Activated naive CD4-positive, alpha-beta T cell treated with anti-CD3 and anti-CD28 coated beads, Interleukin-2, amount 50 U/mL, for 72 hours (primary cell): Measurements from ENCODE around the gene WDR45B. TPM values are rescaled to one million over a fixed set of nuclear protein-coding genes. Genes with fewer than 3 reads are reported as not detected.

Experiments used
- ATAC-seq, 2 donors: fragments of 150-1000 bp; cut with Tn5 transposase; 2 replicates each; pipeline ENCODE4 v1.10.0; 2021; ENCODE audit warnings: mild to moderate bottlenecking in 2 of 2, moderate library complexity in 2 of 2
- DNase-seq, 2 donors: peaks; one replicate each; pipeline ENCODE4 v3.0.0; 2021 to 2022; ENCODE audit warnings: low spot score in 2 of 2
- H3K27ac Mint-ChIP-seq, 2 donors: one replicate each; pipeline ENCODE4 v1.8.0; 2022; ENCODE audit warnings: mild to moderate bottlenecking in 2 of 2, mixed read lengths in 2 of 2
- H3K36me3 Mint-ChIP-seq, 2 donors: one replicate each; pipeline ENCODE4 v1.8.0; 2022; ENCODE audit warnings: mixed read lengths in 2 of 2
- H3K9me3 Mint-ChIP-seq, 2 donors: one replicate each; pipeline ENCODE4 v1.8.0; 2022; ENCODE audit warnings: mixed read lengths in 2 of 2
- total RNA-seq, 2 donors: library from RNA; stranded (reverse); gene quantifications; one replicate each; pipeline ENCODE4 v1.2.3, GENCODE V29; 2022

WDR45B gene
- total RNA-seq, 2 donors from 2014 or later, result 33.9 to 89.9 TPM

GRCh38 chr17:82649501-82650261 lies 1.4 kb upstream of the WDR45B start:
- ATAC-seq (no peak), DNase-seq (no peak)
- H3K9me3 Mint-ChIP-seq, result no peaks in the 10 kb centered on the region
- H3K27ac Mint-ChIP-seq, result peak overlapping the region in 1 of 2 donors; percentile 44
- H3K36me3 Mint-ChIP-seq, result peaks cover 0 to 9% of the 10 kb centered on the region in 2 donors

- peaks cover 6 to 13% of the 10 kb centered on the region in 2 donors for H3K36me3 Mint-ChIP-seq
- ATAC-seq (peak; percentile 26 to 43), DNase-seq (peak; percentile 38 to 66)
- H3K9me3 Mint-ChIP-seq, result no peaks in the 10 kb centered on the region
- H3K27ac Mint-ChIP-seq, result no peak overlapping the region
These were observed 593 bp upstream of the WDR45B start for GRCh38 chr17:82648742-82649331.

GRCh38 chr17:82647593-82648164 lies 565 bp downstream of the WDR45B start:
- ATAC-seq (peak; percentile 42 to 44), DNase-seq (peak; percentile 54 to 63)
- Mint-ChIP-seq H3K36me3 (peaks cover 8 to 14% of the 10 kb centered on the region in 2 donors), H3K27ac (peak overlapping the region; percentile 88 to 91), H3K9me3 (no peaks in the 10 kb centered on the region)

- no peak for DNase-seq
- H3K36me3 Mint-ChIP-seq, result peaks cover 13 to 17% of the 10 kb centered on the region in 2 donors
- no peak for ATAC-seq
- H3K27ac Mint-ChIP-seq, result no peak overlapping the region
- no peaks in the 10 kb centered on the region for H3K9me3 Mint-ChIP-seq
These were observed 2.7 kb downstream of the WDR45B start for GRCh38 chr17:82645516-82645915.

GRCh38 chr17:82644148-82644547 lies 4.1 kb downstream of the WDR45B start:
- H3K27ac Mint-ChIP-seq, result no peak overlapping the region
- no peaks in the 10 kb centered on the region for H3K9me3 Mint-ChIP-seq
- DNase-seq, result no peak
- H3K36me3 Mint-ChIP-seq, result peaks cover 13 to 27% of the 10 kb centered on the region in 2 donors
- ATAC-seq, result no peak

GRCh38 chr17:82642022-82642421 lies 6.2 kb downstream of the WDR45B start:
- ATAC-seq, result no peak
- H3K9me3 Mint-ChIP-seq, result no peaks in the 10 kb centered on the region
- H3K27ac Mint-ChIP-seq, result no peak overlapping the region
- DNase-seq, result no peak
- peaks cover 20 to 35% of the 10 kb centered on the region in 2 donors for H3K36me3 Mint-ChIP-seq

GRCh38 chr17:82640036-82640435 lies 8.2 kb downstream of the WDR45B start:
- no peak for ATAC-seq
- no peak for DNase-seq
- Mint-ChIP-seq H3K36me3 (peaks cover 25 to 40% of the 10 kb centered on the region in 2 donors), H3K9me3 (no peaks in the 10 kb centered on the region), H3K27ac (no peak overlapping the region)

- ATAC-seq, result no peak
- Mint-ChIP-seq H3K27ac (no peak overlapping the region), H3K9me3 (no peaks in the 10 kb centered on the region), H3K36me3 (peaks cover 25 to 40% of the 10 kb centered on the region in 2 donors)
- DNase-seq, result no peak
These were observed 8.6 kb downstream of the WDR45B start for GRCh38 chr17:82639628-82640027.

GRCh38 chr17:82638183-82638773 lies 10.0 kb downstream of the WDR45B start:
- DNase-seq (no peak), ATAC-seq (no peak)
- no peaks in the 10 kb centered on the region for H3K9me3 Mint-ChIP-seq
- H3K27ac Mint-ChIP-seq, result no peak overlapping the region
- peaks cover 17 to 34% of the 10 kb centered on the region in 2 donors for H3K36me3 Mint-ChIP-seq

- H3K36me3 Mint-ChIP-seq, result peaks cover 12 to 34% of the 10 kb centered on the region in 2 donors
- peak in 1 of 2 donors; percentile 68 for ATAC-seq
These were observed 11.3 kb downstream of the WDR45B start for GRCh38 chr17:82636626-82637598.

GRCh38 chr17:82633343-82633742 lies 14.9 kb downstream of the WDR45B start:
- no peaks in the 10 kb centered on the region for H3K9me3 Mint-ChIP-seq
- peak in 1 of 2 donors; percentile 74 for ATAC-seq
- H3K27ac Mint-ChIP-seq, result peak overlapping the region; percentile 39 to 87
- DNase-seq, result no peak
- peaks cover 12 to 25% of the 10 kb centered on the region in 2 donors for H3K36me3 Mint-ChIP-seq

More at GRCh38 chr17:82636626-82637598, 11.3 kb downstream of the WDR45B start:
- DNase-seq, result no peak
- H3K27ac Mint-ChIP-seq, result peak overlapping the region; percentile 68 to 96
- no peaks in the 10 kb centered on the region for H3K9me3 Mint-ChIP-seq

- H3K9me3 Mint-ChIP-seq, result no peaks in the 10 kb centered on the region
- no peak for DNase-seq
- no peak for ATAC-seq
- peak overlapping the region in 1 of 2 donors; percentile 12 for H3K27ac Mint-ChIP-seq
- peaks cover 9 to 25% of the 10 kb centered on the region in 2 donors for H3K36me3 Mint-ChIP-seq
These were observed 15.8 kb downstream of the WDR45B start for GRCh38 chr17:82632451-82632850.

- Mint-ChIP-seq H3K36me3 (peaks cover 0 to 22% of the 10 kb centered on the region in 2 donors), H3K27ac (no peak overlapping the region), H3K9me3 (no peaks in the 10 kb centered on the region)
- no peak for DNase-seq
- ATAC-seq, result no peak
These were observed 16.7 kb downstream of the WDR45B start for GRCh38 chr17:82631544-82631943.

- peak overlapping the region in 1 of 2 donors; percentile 58 for H3K27ac Mint-ChIP-seq
- DNase-seq (no peak), ATAC-seq (no peak)
- peaks cover 0 to 21% of the 10 kb centered on the region in 2 donors for H3K36me3 Mint-ChIP-seq
- H3K9me3 Mint-ChIP-seq, result no peaks in the 10 kb centered on the region
These were observed 18.0 kb downstream of the WDR45B start for GRCh38 chr17:82630212-82630611.

GRCh38 chr17:82629748-82630147 lies 18.5 kb downstream of the WDR45B start:
- DNase-seq (no peak), ATAC-seq (no peak)
- H3K9me3 Mint-ChIP-seq, result no peaks in the 10 kb centered on the region
- peaks cover 0 to 26% of the 10 kb centered on the region in 2 donors for H3K36me3 Mint-ChIP-seq
- peak overlapping the region in 1 of 2 donors; percentile 58 for H3K27ac Mint-ChIP-seq

GRCh38 chr17:82627405-82627804 lies 20.8 kb downstream of the WDR45B start:
- Mint-ChIP-seq H3K27ac (peak overlapping the region in 1 of 2 donors; percentile 88), H3K36me3 (peaks cover 0 to 28% of the 10 kb centered on the region in 2 donors), H3K9me3 (no peaks in the 10 kb centered on the region)
- no peak for DNase-seq
- no peak for ATAC-seq
